ENCODE measurements around the gene ESM1. TPM values are rescaled to one million over a fixed set of nuclear protein-coding genes. Genes with fewer than 3 reads are reported as not detected.
"Not testable (repeated sequence)": the region's sequence is repeated elsewhere in the genome, so short reads cannot be mapped to it uniquely, and the experiment has no call there.

ESM1 gene
- total and polyA plus RNA-seq, 9 of the 15 experiments (the other 6 are each of a cell fraction or from before 2014, with no cell fraction given) = not detected

GRCh38 chr5:55004729-55005128, 19.3 kb upstream of the ESM1 start:
- H3K4me3 ChIP-seq = no peak overlapping the region
- no peaks in the 10 kb centered on the region for H3K9me3 ChIP-seq (replicated peaks; ENCODE audit: control insufficient read depth, insufficient read depth, low read depth, low read length)
- ChIA-PET POLR2A (no interaction called here), CTCF (ENCODE audit: low intra/inter-chr PET ratio) (no interaction called here)
- FAIRE-seq (no peak), ATAC-seq (no peak), DNase-seq (ENCODE audit: extremely low read depth in 1 of 4, low spot score in 3 of 4) (no peak)
- H3K36me3 ChIP-seq (ENCODE audit: control insufficient read depth, insufficient read depth, low read length) = no peaks in the 10 kb centered on the region
- 0% methylated on average over 1 of the region's 1 CpG for WGBS (ENCODE audit: insufficient coverage, low coverage, missing lambda C conversion rate)
- no TSS peak for BruUV-seq (replicated peaks)
- H4K20me1 ChIP-seq (replicated peaks; ENCODE audit: control insufficient read depth, insufficient read depth, low read length) = no peaks in the 10 kb centered on the region
- H3K27me3 ChIP-seq (ENCODE audit: control insufficient read depth in 2 of 2, insufficient read depth in 2 of 2, low read length in 2 of 2) = no peaks in the 10 kb centered on the region
- no peak overlapping the region for H3K4me2 ChIP-seq (ENCODE audit: insufficient read depth, low read length)
- no peaks in the 10 kb centered on the region for H3K79me2 ChIP-seq (ENCODE audit: control insufficient read depth, insufficient read depth, low read length)
- no peak overlapping the region for H3K9ac ChIP-seq (ENCODE audit: insufficient read depth in 1 of 2, low read depth in 2 of 2, low read length in 2 of 2)
- TF ChIP-seq KLF13 (tag; IDR thresholded peaks at IDR 0.05; ENCODE audit: borderline replicate concordance, low read depth) = no peak
- TF ChIP-seq ZNF282 (CRISPR knock-in tag; IDR thresholded peaks at IDR 0.05) = no peak
- TF ChIP-seq KLF6 (CRISPR knock-in tag; IDR thresholded peaks at IDR 0.05; ENCODE audit: borderline replicate concordance) = no peak
- intact Hi-C loops (cut with micrococcal nuclease) (no loop called here), in situ Hi-C loops (cut with MboI) (no loop called here)
- H3K9me1 ChIP-seq (ENCODE audit: control insufficient read depth, insufficient read depth, low read length) = no peaks in the 10 kb centered on the region
- no peaks in the 10 kb centered on the region for H3K4me1 ChIP-seq (replicated peaks in 1 of 2; ENCODE audit: control insufficient read depth in 2 of 2, insufficient read depth in 2 of 2, low read length in 2 of 2)
- no peak overlapping the region for H2AFZ ChIP-seq (ENCODE audit: low read depth, low read length)
- no peak overlapping the region for H3K27ac ChIP-seq (ENCODE audit: extremely low read depth, low read depth, low read length)

GRCh38 chr5:55003432-55004065, 18.2 kb upstream of the ESM1 start:
- no peaks in the 10 kb centered on the region for H3K9me1 ChIP-seq (ENCODE audit: control insufficient read depth, insufficient read depth, low read length)
- H3K27ac ChIP-seq (ENCODE audit: extremely low read depth, low read depth, low read length) = no peak overlapping the region
- ChIA-PET POLR2A (no interaction called here), CTCF (ENCODE audit: low intra/inter-chr PET ratio) (no interaction called here)
- H3K4me2 ChIP-seq (ENCODE audit: insufficient read depth, low read length) = no peak overlapping the region
- H3K4me1 ChIP-seq (replicated peaks in 1 of 2; ENCODE audit: control insufficient read depth in 2 of 2, insufficient read depth in 2 of 2, low read length in 2 of 2) = no peaks in the 10 kb centered on the region
- no peaks in the 10 kb centered on the region for H4K20me1 ChIP-seq (replicated peaks; ENCODE audit: control insufficient read depth, insufficient read depth, low read length)
- no peak overlapping the region for H2AFZ ChIP-seq (ENCODE audit: low read depth, low read length)
- FAIRE-seq (no peak), DNase-seq (ENCODE audit: extremely low read depth in 1 of 4, low spot score in 3 of 4) (no peak), ATAC-seq (no peak)
- no peaks in the 10 kb centered on the region for H3K27me3 ChIP-seq (ENCODE audit: control insufficient read depth in 2 of 2, insufficient read depth in 2 of 2, low read length in 2 of 2)
- no peak overlapping the region for H3K9ac ChIP-seq (ENCODE audit: insufficient read depth in 1 of 2, low read depth in 2 of 2, low read length in 2 of 2)
- WGBS (ENCODE audit: insufficient coverage, low coverage, missing lambda C conversion rate) = 3% methylated on average over 4 of the region's 4 CpGs
- TF ChIP-seq ZBTB26 (CRISPR knock-in tag; IDR thresholded peaks at IDR 0.05) = no peak
- TF ChIP-seq ZNF316 (IDR thresholded peaks at IDR 0.05) = 0 out of 2 replicates have a peak, but pooled peaks have one; percentile 16
- no peaks in the 10 kb centered on the region for H3K79me2 ChIP-seq (ENCODE audit: control insufficient read depth, insufficient read depth, low read length)
- no peaks in the 10 kb centered on the region for H3K36me3 ChIP-seq (ENCODE audit: control insufficient read depth, insufficient read depth, low read length)
- in situ Hi-C loops (cut with MboI) (no loop called here), intact Hi-C loops (cut with micrococcal nuclease) (no loop called here)
- H3K9me3 ChIP-seq (replicated peaks; ENCODE audit: control insufficient read depth, insufficient read depth, low read depth, low read length) = no peaks in the 10 kb centered on the region
- H3K4me3 ChIP-seq = no peak overlapping the region
- no TSS peak for BruUV-seq (replicated peaks)

GRCh38 chr5:55002166-55002565, 16.8 kb upstream of the ESM1 start:
- H3K9me1 ChIP-seq (ENCODE audit: control insufficient read depth, insufficient read depth, low read length); DNase-seq (ENCODE audit: extremely low read depth in 1 of 4, low spot score in 3 of 4); H3K79me2 ChIP-seq (ENCODE audit: control insufficient read depth, insufficient read depth, low read length); in situ Hi-C loops (cut with MboI); H3K9ac ChIP-seq (ENCODE audit: insufficient read depth in 1 of 2, low read depth in 2 of 2, low read length in 2 of 2); BruUV-seq (replicated peaks); CTCF ChIA-PET (ENCODE audit: low intra/inter-chr PET ratio); H3K36me3 ChIP-seq (ENCODE audit: control insufficient read depth, insufficient read depth, low read length); H3K4me2 ChIP-seq (ENCODE audit: insufficient read depth, low read length); H3K27ac ChIP-seq (ENCODE audit: extremely low read depth, low read depth, low read length); FAIRE-seq; H3K4me3 ChIP-seq; H2AFZ ChIP-seq (ENCODE audit: low read depth, low read length); H4K20me1 ChIP-seq (replicated peaks; ENCODE audit: control insufficient read depth, insufficient read depth, low read length); intact Hi-C loops (cut with micrococcal nuclease); ATAC-seq; H3K9me3 ChIP-seq (replicated peaks; ENCODE audit: control insufficient read depth, insufficient read depth, low read depth, low read length); H3K4me1 ChIP-seq (replicated peaks in 1 of 2; ENCODE audit: control insufficient read depth in 2 of 2, insufficient read depth in 2 of 2, low read length in 2 of 2); POLR2A ChIA-PET: not testable (repeated sequence)
- peaks cover 3 to 13% of the 10 kb centered on the region in 2 experiments; a peak in 3 of 5 replicates for H3K27me3 ChIP-seq (ENCODE audit: control insufficient read depth in 2 of 2, insufficient read depth in 2 of 2, low read length in 2 of 2)
- WGBS (ENCODE audit: insufficient coverage, low coverage, missing lambda C conversion rate) = 0% methylated on average over 2 of the region's 2 CpGs
